Testis (tissue), 3 donors: ENCODE measurements around the gene GRIK5. TPM values are rescaled to one million over a fixed set of nuclear protein-coding genes. Genes with fewer than 3 reads are reported as not detected.

Experiments used
- DNase-seq: peaks from one replicate; pipeline ENCODE4 v3.0.0-alpha.2; 2019
- H3K27ac ChIP-seq, 2 donors: fragments of 200-600 bp; sonication (generic); one replicate each; pipeline ENCODE4 v1.5.1; 2019
- H3K27me3 ChIP-seq: fragments of 200-600 bp; sonication (generic); one replicate; pipeline ENCODE4 v1.5.1; 2019
- H3K36me3 ChIP-seq: fragments of 200-600 bp; sonication (generic); one replicate; pipeline ENCODE4 v1.5.1; 2017; ENCODE audit warnings: low read depth; ENCODE audit errors: missing control alignments
- H3K4me1 ChIP-seq: fragments of 200-600 bp; sonication (generic); one replicate; pipeline ENCODE4 v1.5.1; 2019
- H3K4me3 ChIP-seq, 2 donors: fragments of 200-600 bp; sonication (generic); one replicate each; pipeline ENCODE4 v1.5.1; 2017 to 2019
- H3K9me3 ChIP-seq: fragments of 200-600 bp; sonication (generic); one replicate; pipeline ENCODE4 v1.5.1; 2017
- POLR2A ChIP-seq: fragments of 450-650 bp; IDR thresholded peaks from one replicate; pipeline ENCODE4 v1.6.1; 2017; ENCODE audit warnings: antibody characterized with exemption, mild to moderate bottlenecking, moderate library complexity
- WGBS, 2 donors: methylation state at CpG; one replicate each; pipeline ENCODE4 v1.1.5; 2018; 5-methylcytosine and 5-hydroxymethylcytosine counted together
- intact Hi-C: fragments of 100-400 bp; cut with DNase I; formaldehyde crosslinking; loops from one replicate; pipeline ENCODE4 v1.15.1; 2023; ENCODE audit warnings: low total_unique reads
- polyA plus RNA-seq: library from polyadenylated mRNA; stranded (reverse); fragments of 350-450 nt; fragmentation: Illumina TruSeq; extraction: RNeasy Lipid Tissue Mini Kit (QIAGEN cat#74804); gene quantifications from one replicate; pipeline ENCODE4 v1.2.3, GENCODE V29; 2014; ENCODE audit warnings: low read depth, low replicate concordance; ENCODE audit not compliant: insufficient read depth
- total RNA-seq, 2 donors: library from RNA; depleted of rRNA; stranded (reverse); fragments of >200 nt; gene quantifications; one replicate each; pipeline ENCODE4 v1.2.3, GENCODE V29; 2016
- TF ChIP-seq, protein P1 (sequence below), 3 experiments: fragments of 450-650 bp in 2 of 3; fragments of 200-600 bp in 1 of 3; sonication (generic) in 1 of 3; IDR thresholded peaks; one replicate each; pipeline ENCODE4 v1.5.1; 2016 to 2019; ENCODE audit warnings: antibody characterized with exemption in 3 of 3, mild to moderate bottlenecking in 2 of 3, moderate library complexity in 1 of 3

The GRIK5 gene
- total and polyA plus RNA-seq, 3 donors from 2014 or later, result 31.7 to 87.4 (median 43.8) TPM

DNA sequence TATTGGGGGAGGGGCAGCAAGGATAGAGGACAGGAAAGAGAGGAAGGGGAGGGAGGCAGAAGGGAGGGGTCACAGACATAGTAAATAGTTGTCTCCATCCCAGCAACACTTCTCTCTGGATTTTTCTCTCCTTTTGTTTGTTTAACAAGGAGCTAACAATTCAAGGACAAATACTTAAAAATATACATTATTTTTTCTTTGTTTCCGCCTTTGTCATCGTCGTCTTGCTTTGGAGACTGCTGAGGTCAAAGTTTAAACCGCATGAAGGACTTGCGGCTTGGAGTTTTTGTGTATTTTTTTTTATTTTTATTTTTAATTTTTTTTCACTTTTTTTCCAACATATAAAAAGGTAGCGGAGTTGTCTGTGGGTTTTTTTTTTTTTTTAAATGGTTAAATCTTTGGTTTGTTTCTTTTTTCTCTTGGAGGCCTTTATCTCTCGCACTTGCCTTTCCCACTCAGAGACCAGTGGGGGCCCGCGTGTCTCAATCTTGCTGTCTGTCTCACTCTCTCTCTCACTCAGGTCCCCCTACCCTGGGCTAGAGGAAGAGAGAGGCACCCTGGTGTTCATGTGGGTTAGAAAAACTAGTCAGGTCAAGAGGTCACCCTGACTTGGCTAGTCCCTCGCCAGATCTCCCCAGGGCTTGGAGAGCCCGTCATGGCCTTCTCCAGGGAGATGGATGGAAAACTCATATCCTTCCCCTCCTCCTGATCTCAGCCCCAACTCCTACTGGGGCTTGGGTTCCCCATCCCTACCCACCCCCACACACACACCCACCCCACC, 17.0 kb upstream of the GRIK5 start:
- intact Hi-C loops, result no loop called here
- H3K36me3 ChIP-seq, result no peaks in the 10 kb centered on the region
- no peak overlapping the region for H3K4me3 ChIP-seq
- no peak for TF ChIP-seq POLR2A
- TF ChIP-seq, protein P1, sequence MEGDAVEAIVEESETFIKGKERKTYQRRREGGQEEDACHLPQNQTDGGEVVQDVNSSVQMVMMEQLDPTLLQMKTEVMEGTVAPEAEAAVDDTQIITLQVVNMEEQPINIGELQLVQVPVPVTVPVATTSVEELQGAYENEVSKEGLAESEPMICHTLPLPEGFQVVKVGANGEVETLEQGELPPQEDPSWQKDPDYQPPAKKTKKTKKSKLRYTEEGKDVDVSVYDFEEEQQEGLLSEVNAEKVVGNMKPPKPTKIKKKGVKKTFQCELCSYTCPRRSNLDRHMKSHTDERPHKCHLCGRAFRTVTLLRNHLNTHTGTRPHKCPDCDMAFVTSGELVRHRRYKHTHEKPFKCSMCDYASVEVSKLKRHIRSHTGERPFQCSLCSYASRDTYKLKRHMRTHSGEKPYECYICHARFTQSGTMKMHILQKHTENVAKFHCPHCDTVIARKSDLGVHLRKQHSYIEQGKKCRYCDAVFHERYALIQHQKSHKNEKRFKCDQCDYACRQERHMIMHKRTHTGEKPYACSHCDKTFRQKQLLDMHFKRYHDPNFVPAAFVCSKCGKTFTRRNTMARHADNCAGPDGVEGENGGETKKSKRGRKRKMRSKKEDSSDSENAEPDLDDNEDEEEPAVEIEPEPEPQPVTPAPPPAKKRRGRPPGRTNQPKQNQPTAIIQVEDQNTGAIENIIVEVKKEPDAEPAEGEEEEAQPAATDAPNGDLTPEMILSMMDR (IDR thresholded peaks at IDR 0.05), result no peak
- H3K27me3 ChIP-seq, result no peaks in the 10 kb centered on the region
- WGBS, 2 donors, result 78 to 82% methylated on average over 11 of the region's 11 CpGs
- no peaks in the 10 kb centered on the region for H3K4me1 ChIP-seq
- no peak for DNase-seq
- no peak overlapping the region for H3K27ac ChIP-seq
- H3K9me3 ChIP-seq, result no peaks in the 10 kb centered on the region

DNA sequence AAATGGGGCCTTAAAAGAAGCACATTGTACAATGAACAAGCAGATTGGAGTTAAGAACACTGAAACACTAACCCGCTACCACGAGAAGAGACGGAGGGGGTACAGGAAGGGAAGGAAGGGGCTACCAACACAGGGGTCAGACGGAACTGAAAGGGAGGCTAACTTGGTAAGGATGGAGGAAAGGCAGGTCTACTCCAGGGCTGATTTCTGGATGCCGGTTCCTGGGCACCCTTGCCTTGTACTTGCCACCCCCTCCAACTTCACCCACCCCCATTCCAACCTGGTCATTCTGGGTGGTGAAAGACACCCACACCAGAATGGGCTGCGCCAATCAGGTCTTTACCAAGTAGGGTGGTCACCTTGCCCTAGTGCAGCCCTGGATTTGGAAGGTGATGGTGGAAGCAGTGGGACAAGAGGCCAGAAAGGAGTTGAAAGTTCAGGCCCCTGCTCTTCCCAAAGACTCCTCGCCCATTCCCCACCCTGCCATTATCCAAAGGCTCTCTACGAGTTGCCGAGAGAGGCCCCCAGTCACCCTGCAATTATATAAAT, 16.3 kb upstream of the GRIK5 start:
- H3K4me3 ChIP-seq, result no peak overlapping the region
- intact Hi-C loops, result no loop called here
- no peaks in the 10 kb centered on the region for H3K36me3 ChIP-seq
- no peak overlapping the region for H3K27ac ChIP-seq
- 88% methylated on average over 8 to 9 of the region's 9 CpGs for WGBS, 2 donors
- H3K27me3 ChIP-seq, result no peaks in the 10 kb centered on the region
- no peaks in the 10 kb centered on the region for H3K9me3 ChIP-seq
- DNase-seq, result no peak
- peaks cover 3% of the 10 kb centered on the region for H3K4me1 ChIP-seq
- TF ChIP-seq, protein P1 (IDR thresholded peaks at IDR 0.05), result no peak
- TF ChIP-seq POLR2A, result no peak

DNA sequence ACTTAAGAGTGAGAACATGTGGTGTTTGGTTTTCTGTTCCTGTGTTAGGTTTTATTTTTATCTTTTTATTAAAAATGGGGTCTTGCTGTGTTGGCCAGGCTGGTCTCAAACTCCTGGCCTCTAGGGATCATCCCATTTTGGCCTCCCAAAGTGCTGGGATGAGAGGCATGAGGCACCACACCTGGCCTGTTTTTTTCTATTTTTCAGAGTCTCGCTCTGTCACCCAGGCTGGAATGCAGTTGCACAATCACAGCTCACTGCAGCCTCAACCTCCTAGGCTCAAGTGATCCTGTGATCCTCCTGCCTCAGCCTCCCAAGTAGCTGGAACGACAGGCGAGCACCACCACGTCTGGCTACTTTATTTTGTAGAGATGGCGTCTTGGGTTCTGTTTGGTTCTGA, 13.5 kb upstream of the GRIK5 start:
- H3K9me3 ChIP-seq, result no peaks in the 10 kb centered on the region

DNA sequence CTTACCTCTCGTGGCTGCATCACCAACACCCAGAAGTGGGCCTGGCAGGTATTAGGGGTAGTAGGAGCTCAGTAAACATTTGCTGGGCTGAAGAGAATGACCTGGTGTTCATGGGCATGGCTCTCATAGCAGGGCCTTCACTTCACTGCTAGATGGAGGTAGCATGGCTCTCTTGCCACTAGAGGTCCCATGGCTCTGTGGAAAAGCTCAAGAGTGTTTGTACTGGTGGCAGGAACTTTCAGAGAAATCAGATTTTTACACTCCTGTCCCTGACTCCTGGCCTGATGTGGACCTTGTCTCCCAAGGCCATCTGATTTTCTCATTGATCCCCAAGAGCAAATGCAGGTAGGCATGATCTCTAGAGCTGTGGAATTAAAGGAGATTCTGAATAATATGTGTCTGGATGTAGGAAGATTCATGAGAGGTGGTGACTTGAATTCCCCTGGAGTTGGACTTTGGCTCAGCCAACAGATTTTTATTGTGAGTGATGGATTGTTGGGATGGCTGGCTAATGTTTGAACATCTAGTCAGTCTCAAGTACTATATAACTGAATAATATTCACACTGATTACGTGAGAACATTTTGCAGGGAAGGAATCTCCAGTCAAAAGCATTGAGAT, 11.7 kb upstream of the GRIK5 start:
- WGBS, 2 donors, result 69 to 71% methylated on average over 2 of the region's 2 CpGs
- H3K27me3 ChIP-seq, result no peaks in the 10 kb centered on the region
- peak; percentile 32 for DNase-seq
- H3K4me1 ChIP-seq, result peaks cover 8% of the 10 kb centered on the region
- intact Hi-C loops, result no loop called here
- no peak for TF ChIP-seq POLR2A
- TF ChIP-seq, protein P1 (IDR thresholded peaks at IDR 0.05), result peak in 2 of 3 experiments; percentile 17 to 31
- H3K9me3 ChIP-seq, result no peaks in the 10 kb centered on the region
- no peak overlapping the region for H3K27ac ChIP-seq
- no peaks in the 10 kb centered on the region for H3K36me3 ChIP-seq
- H3K4me3 ChIP-seq, result no peak overlapping the region

More for the DNA sequence above, 13.5 kb upstream of the GRIK5 start:
- DNase-seq, result no peak
- H3K4me1 ChIP-seq, result peaks cover 3% of the 10 kb centered on the region
- no peak overlapping the region for H3K4me3 ChIP-seq
- no peak overlapping the region for H3K27ac ChIP-seq
- intact Hi-C loops, result no loop called here
- 96 to 97% methylated on average over 5 of the region's 5 CpGs for WGBS, 2 donors
- H3K27me3 ChIP-seq, result no peaks in the 10 kb centered on the region
- no peaks in the 10 kb centered on the region for H3K36me3 ChIP-seq
- no peak for TF ChIP-seq POLR2A
- TF ChIP-seq, protein P1 (IDR thresholded peaks at IDR 0.05), result no peak
